Astrocyte of the hippocampus (primary cell): ENCODE results near the gene SLC16A13.
"Not testable (repeated sequence)": the region's sequence is repeated elsewhere in the genome, so short reads cannot be mapped to it uniquely, and the experiment has no call there.

Source experiments
- DNase-seq: peaks from one replicate; pipeline ENCODE4 v3.0.0; 2011; ENCODE audit warnings: low read depth, low spot score

Gene SLC16A13

DNA sequence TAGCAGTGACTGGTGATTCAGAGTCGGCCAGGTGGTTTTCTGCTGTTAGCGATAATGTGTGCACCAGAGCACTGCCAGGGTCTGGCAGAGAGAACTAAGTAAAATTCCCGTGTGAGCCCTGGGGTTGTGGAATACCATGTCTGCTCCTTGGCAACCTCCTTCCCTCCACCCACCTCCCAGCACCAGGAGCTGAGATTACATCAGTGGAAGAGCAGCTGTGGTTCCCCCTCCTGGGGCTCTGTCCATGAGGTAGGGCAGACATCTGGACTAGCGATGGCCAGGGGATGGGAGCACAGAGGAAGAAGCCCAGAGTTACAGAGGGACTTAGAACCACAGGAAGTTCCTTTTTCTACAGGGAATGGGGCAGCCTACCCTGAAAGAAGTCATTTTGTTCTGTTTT is 28.4 kb downstream of the SLC16A13 start:
- DNase-seq = peak; percentile 77

DNA sequence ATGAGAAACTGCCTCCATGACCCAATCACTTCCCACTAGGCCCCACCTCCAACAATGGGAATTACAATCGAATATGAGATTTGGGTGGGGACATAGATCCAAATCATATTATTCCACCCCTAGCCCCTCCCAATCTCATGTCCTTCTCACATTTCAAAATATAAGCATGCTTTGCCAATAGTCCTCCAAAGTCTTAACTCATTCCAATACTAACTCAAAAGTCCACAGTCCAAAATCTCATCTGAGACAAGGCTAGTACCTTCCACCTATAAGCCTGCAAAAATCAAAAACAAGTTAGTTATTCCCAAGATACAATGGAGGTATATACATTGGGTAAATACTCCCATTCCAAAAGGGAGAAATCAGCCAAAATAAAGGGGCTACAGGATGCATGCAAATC is 31.4 kb downstream of the SLC16A13 start:
- DNase-seq = no peak

GRCh38 chr17:7068268-7068667 is 32.5 kb downstream of the SLC16A13 start:
- DNase-seq = no peak

DNA sequence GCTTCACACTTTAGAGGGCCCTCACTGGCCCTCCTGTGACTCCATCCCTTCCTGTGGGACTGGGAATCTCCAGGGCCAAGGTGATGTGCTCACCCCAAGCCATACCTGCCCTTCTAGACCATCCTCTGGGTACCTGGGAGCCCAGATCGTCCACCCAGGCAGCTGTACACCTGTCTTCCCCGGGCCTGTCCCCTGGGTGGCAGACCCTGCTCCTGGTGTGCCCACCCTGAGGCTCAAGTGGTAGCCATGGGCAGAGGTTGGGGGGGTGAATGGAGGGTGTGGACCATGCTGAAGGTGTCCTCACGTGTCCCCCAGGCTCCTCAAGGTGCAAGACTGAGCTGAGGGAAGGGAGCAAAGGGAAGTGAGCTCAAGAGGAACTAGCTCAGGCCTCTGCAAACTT is 34.9 kb downstream of the SLC16A13 start:
- no peak for DNase-seq

DNA sequence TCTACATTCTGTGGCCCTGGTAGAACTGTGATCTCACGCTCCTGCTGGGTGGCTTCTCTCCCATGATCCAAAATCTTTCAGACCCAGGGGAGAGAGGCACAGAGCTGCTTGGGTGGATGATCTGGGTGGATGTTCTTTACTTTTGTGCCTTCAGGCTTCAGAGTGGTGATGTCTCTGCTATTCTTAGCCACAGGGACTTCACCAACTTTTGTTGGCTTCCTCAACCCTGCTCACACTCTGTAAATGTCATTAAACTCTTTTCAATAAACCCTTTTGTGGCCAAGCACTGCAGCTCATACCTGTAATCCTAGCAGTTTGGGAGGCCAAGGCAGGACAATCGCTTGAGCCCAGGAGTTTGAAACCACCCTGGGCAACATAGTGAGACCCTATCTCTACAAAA is 36.6 kb downstream of the SLC16A13 start:
- no peak for DNase-seq

- no peak for DNase-seq
Measured at GRCh38 chr17:7074931-7075330, 39.1 kb downstream of the SLC16A13 start.

DNA sequence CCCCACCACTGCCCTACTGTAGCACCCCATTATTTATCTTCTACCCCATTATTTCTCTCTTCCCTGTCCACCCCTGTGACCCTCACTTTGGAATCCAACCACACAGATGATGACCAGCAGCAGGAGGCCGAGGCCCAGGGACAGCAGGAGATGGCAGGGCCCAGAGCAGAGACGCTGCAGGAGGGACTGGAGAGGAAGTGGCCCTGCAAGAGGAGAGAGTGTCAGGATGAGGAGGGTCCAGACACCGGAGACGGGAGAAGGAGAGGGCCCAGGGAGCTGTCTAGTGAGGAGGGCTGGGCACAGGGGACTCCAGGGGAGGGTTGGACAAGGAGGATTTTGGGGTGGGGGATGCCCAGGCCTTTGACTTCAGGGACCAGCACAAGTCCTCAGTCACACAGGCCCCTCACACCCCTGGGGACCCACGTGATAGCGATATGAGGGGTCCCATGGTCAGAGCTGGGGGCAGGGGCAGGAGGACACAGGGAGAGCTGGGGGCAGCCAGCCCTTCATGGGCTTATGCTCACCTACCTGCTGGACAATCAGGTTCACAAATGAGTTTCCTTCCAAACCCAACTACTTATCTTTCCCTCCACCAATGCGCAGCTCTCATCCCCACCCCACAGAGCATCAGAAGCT is 42.2 kb downstream of the SLC16A13 start:
- DNase-seq = no peak

GRCh38 chr17:7078711-7079110 is 42.9 kb downstream of the SLC16A13 start:
- no peak for DNase-seq

DNA sequence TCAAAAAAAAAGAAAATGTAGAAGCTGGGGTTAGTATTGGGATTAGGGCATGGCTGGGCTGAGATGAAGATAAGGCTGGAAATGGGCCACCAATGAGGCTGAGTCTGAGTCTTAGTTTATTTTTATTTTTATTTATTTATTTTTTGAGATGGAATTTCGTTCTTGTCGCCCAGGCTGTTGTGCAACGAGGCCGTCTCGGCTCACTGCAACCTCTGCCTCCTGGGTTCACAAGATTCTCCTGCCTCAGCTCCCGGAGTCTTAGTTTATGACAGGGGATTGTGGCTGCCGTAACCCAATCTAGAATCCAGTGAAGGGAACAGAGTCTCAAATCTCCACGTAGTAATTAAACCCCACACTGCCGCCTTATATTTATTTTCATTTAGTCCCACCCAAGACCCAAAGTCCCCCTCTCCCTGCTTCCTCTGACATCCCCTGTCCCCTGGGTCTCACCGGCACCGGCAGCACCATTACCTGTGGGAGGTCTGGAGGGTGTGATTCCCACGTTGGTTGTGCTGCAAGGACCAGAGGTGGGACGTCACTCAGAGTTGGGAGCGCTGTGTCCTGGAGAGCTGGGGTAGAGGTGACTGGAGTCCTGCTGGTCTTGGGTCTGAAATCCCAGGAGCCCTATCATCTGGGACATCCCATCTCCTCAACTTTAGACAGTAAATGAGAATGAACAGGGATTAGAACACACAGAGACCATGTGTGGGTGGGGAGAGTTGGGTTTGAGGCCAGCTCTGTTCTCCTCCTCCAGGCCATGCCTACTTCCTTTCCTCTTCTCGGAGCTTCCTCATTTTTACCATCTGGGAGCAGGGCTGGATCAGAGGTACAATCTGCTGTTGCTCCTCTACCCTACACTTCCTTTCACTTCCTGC is 44.0 kb downstream of the SLC16A13 start, which contains the start of gene CLEC10A:
CLEC10A (minus strand) TSS at position 671 of the 875 bp plus-strand sequence. CDS start 1,439 bp downstream, outside the sequence.
- no peak for DNase-seq

- no peak for DNase-seq
Measured at GRCh38 chr17:7080456-7081041, 44.7 kb downstream of the SLC16A13 start.

DNA sequence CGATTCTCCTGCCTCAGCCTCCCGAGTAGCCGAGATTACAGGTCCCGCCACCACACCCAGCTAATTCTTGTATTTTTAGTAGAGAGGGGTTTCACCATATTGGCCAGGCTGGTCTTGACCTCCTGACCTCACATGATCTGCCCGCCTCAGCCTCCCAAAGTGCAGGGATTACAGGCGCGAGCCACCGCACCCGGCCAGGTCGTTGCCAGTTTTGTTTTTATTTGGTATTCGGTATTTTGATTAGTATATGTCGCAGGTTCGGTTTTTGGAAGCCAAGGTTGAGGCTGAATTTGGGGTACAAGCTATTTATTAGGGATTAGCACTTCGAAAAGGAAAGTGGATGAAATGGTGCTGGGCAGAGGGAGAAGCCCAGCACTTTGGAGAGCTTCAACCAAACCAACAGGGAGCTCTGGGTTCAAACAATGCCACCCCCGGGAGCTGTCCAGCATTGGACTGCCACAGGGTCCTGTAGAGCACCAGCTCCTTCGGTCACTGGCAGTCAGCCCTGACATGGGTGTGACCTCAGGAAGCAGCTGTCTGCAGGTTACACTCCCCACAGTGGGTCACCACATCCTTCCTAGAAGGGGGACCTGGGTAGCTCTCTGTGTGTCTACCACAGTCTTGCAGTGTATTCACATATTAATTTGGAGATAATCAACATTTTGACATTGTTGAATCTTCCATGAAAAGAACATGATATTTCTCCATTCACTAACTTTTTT is 45.7 kb downstream of the SLC16A13 start:
- DNase-seq = no peak

- DNase-seq = peak; percentile 54
Measured at GRCh38 chr17:7083592-7083991, 47.8 kb downstream of the SLC16A13 start.

DNA sequence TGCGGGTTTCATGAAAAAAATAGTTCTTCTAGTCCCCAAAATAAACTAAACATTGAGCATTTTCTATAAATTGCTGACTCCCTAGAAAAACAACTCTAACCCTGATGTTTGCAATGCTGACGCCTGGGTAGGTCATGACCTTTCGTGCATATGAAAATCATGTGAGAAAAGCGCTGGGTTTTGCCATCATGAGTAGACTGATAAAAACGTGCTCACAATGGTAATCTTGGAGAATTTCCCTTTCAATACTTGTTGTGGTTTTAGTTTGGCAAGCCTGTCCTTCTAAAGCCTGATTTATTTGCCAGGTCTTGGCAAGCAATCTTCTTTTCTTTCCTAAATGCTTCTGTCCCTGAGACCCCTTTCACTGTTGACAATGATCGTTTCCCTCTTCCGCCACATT is 48.3 kb downstream of the SLC16A13 start:
- DNase-seq = peak; percentile 67

DNA sequence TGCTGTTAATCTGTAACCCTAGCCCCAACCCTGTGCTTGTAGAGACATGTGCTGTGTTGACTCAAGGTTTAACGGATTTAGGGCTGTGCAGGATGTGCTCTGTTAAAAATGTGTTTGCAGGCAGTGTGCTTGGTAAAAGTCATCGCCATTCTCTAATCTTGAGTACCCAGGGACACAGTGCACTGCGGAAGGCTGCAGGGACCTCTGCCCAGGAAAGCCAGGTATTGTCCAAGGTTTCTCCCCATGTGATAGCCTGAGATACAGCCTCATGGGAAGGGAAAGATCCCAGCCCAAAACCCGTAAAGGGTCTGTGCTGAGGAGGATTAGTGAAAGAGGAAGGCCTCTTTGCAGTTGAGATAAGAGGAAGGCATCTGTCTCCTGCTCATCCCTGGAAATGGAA is 52.6 kb downstream of the SLC16A13 start:
- DNase-seq = not testable (repeated sequence)

- DNase-seq = not testable (repeated sequence)
Measured at GRCh38 chr17:7089570-7089969, 53.8 kb downstream of the SLC16A13 start.
